Natural killer cell (primary cell): ENCODE measurements around the gene TMEM91. TPM values are rescaled to one million over a fixed set of nuclear protein-coding genes. Genes with fewer than 3 reads are reported as not detected.

ENCODE experiments used
- ATAC-seq, 3 donors: fragments of 150-1000 bp in 2 of 3; fragments of 200-7000 bp in 1 of 3; cut with Tn5 transposase; 1 replicate in 1 of 3; 2 replicates in 2 of 3; pipeline ENCODE4 v1.10.0; 2021; ENCODE audit warnings: mild to moderate bottlenecking in 2 of 3, moderate library complexity in 2 of 3
- DNase-seq, 2 donors: peaks; one replicate each; pipeline versions ENCODE4 v3.0.0 to v3.0.0-alpha.2; 2013 to 2021; ENCODE audit warnings: mixed read lengths in 1 of 2
- H3K27ac ChIP-seq: one replicate; pipeline ENCODE4 v1.5.1; 2013; ENCODE audit warnings: mild to moderate bottlenecking, low read length
- H3K27me3 ChIP-seq: one replicate; pipeline ENCODE4 v1.6.1; 2013; ENCODE audit warnings: low read length; ENCODE audit not compliant: control insufficient read depth, insufficient read depth
- H3K36me3 ChIP-seq: one replicate; pipeline ENCODE4 v1.6.1; 2013; ENCODE audit warnings: low read length; ENCODE audit not compliant: control insufficient read depth, insufficient read depth
- H3K4me1 ChIP-seq: one replicate; pipeline ENCODE4 v1.6.1; 2013; ENCODE audit warnings: low read length; ENCODE audit not compliant: control insufficient read depth, insufficient read depth
- H3K4me3 ChIP-seq: one replicate; pipeline ENCODE4 v1.5.1; 2013; ENCODE audit warnings: low read length
- H3K9me3 ChIP-seq: one replicate; pipeline ENCODE4 v1.6.1; 2013; ENCODE audit warnings: low read length; ENCODE audit not compliant: control insufficient read depth, insufficient read depth
- H3K27ac Mint-ChIP-seq, 2 donors: one replicate each; pipeline ENCODE4 v1.8.0; 2022; ENCODE audit warnings: mild to moderate bottlenecking in 2 of 2, mixed read lengths in 2 of 2, moderate library complexity in 1 of 2
- H3K27me3 Mint-ChIP-seq, 2 donors: one replicate each; pipeline ENCODE4 v1.8.0; 2022; ENCODE audit warnings: low read depth in 2 of 2, mixed read lengths in 2 of 2
- H3K36me3 Mint-ChIP-seq: one replicate; pipeline ENCODE4 v1.8.0; 2022; ENCODE audit warnings: mixed read lengths
- H3K4me1 Mint-ChIP-seq, 2 donors: one replicate each; pipeline ENCODE4 v1.8.0; 2022; ENCODE audit warnings: mixed read lengths in 2 of 2
- H3K4me3 Mint-ChIP-seq: one replicate; pipeline ENCODE4 v1.8.0; 2022; ENCODE audit warnings: mild to moderate bottlenecking, moderate library complexity, mixed read lengths
- H3K9me3 Mint-ChIP-seq, 2 donors: one replicate each; pipeline ENCODE4 v1.8.0; 2022; ENCODE audit warnings: mixed read lengths in 2 of 2
- WGBS: methylation state at CpG from one replicate; pipeline ENCODE4 v1.1.7; 2013; ENCODE audit warnings: missing lambda C conversion rate; ENCODE audit not compliant: insufficient coverage; 5-methylcytosine and 5-hydroxymethylcytosine counted together
- intact Hi-C: fragments of 100-400 bp; cut with micrococcal nuclease; formaldehyde crosslinking; loops from one replicate; pipeline ENCODE4 v1.14.2; 2022
- total RNA-seq, 4 donors: library from RNA; stranded (reverse); fragments of 120-200 nt in 1 of 4; gene quantifications; one replicate each; pipeline versions ENCODE4 v1.2.3 to v1.2.4, GENCODE V29; 2013 to 2022
- TF ChIP-seq, protein P1 (sequence below): fragments of 200-600 bp; IDR thresholded peaks from one replicate; pipeline ENCODE4 v1.8.0; 2022; ENCODE audit warnings: antibody characterized with exemption

Gene TMEM91
- total RNA-seq, 3 donors from 2014 or later (not counting 1 experiment from before 2014, with no cell fraction given): 13.6 to 22.8 (median 20.8) TPM

GRCh38 chr19:41426952-41427646 lies 50.8 kb downstream of the TMEM91 start, which contains the start of gene B3GNT8:
TSS of gene B3GNT8 (minus strand) at chr19:41427374. CDS start at chr19:41426778, 596 bp downstream.
- H3K27ac ChIP-seq: peak within 1 kb of the TSS; percentile 68
- Mint-ChIP-seq H3K27me3 (no peaks in the 10 kb centered on the region), H3K9me3 (no peaks in the 10 kb centered on the region), H3K27ac (peak within 1 kb of the TSS; percentile 82 to 92), H3K36me3 (no peaks in the 10 kb centered on the region), H3K4me3 (peak within 1 kb of the TSS; percentile 94), H3K4me1 (peaks cover 10 to 28% of the 10 kb centered on the region in 2 donors)
- TF ChIP-seq, protein P1, sequence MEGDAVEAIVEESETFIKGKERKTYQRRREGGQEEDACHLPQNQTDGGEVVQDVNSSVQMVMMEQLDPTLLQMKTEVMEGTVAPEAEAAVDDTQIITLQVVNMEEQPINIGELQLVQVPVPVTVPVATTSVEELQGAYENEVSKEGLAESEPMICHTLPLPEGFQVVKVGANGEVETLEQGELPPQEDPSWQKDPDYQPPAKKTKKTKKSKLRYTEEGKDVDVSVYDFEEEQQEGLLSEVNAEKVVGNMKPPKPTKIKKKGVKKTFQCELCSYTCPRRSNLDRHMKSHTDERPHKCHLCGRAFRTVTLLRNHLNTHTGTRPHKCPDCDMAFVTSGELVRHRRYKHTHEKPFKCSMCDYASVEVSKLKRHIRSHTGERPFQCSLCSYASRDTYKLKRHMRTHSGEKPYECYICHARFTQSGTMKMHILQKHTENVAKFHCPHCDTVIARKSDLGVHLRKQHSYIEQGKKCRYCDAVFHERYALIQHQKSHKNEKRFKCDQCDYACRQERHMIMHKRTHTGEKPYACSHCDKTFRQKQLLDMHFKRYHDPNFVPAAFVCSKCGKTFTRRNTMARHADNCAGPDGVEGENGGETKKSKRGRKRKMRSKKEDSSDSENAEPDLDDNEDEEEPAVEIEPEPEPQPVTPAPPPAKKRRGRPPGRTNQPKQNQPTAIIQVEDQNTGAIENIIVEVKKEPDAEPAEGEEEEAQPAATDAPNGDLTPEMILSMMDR: no peak
- intact Hi-C loops: no loop called here
- H3K9me3 ChIP-seq: no peaks in the 10 kb centered on the region
- H3K4me3 ChIP-seq: peak within 1 kb of the TSS; percentile 40
- peaks cover 34% of the 10 kb centered on the region for H3K36me3 ChIP-seq
- peak in 1 of 2 donors; percentile 62 for DNase-seq
- WGBS: 22% methylated on average over 19 of the region's 19 CpGs
- H3K27me3 ChIP-seq: no peaks in the 10 kb centered on the region
- ATAC-seq: peak; percentile 62 to 69 (median 68)
- peaks cover 48% of the 10 kb centered on the region for H3K4me1 ChIP-seq

DNA sequence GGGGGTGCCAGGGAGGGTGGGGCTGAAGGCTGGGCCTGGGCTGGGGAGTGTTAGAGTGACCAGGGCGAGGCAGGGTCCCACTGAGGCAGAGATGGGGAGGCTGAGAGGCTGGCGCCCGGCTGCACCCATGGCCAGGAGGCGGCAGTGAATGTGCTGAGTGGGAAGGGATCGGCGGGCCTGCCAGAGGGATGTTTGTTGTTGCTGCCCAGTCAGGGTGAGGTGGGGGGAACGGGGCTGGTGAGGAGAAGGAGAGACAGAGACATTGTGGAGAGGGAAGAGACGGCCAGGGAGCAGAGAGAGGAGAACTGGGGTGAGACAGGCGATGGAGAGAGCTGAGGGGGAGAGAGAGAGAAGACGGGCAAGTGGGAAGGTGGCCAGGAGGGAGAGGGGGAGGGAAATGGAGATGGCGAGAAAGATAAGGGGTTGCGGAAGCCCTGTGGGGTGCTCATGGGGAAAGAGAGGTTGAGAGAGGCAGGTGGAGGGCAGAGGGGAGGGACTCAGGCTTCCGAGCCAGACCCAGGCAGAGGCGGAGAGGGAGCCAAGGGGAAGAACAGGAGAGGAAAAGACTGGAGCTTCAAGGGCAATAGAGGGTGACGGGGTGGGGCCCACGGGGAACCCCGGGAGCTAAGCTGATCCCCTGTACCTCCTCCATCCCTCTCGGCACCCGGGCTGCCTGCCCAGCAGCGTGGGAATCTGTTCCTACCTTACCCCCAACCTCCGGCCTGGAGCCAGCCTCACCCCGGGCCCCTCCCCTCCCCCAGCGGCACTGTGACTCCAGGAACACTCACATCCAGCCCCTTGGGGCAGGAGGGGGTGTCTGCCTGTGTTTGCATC lies 51.5 kb downstream of the TMEM91 start:
- Histone ChIP-seq H3K4me1 (peaks cover 48% of the 10 kb centered on the region), H3K9me3 (no peaks in the 10 kb centered on the region), H3K36me3 (peaks cover 33% of the 10 kb centered on the region), H3K27me3 (no peaks in the 10 kb centered on the region), H3K27ac (peak overlapping the region; percentile 68), H3K4me3 (peak overlapping the region; percentile 40)
- Mint-ChIP-seq H3K36me3 (no peaks in the 10 kb centered on the region), H3K27me3 (no peaks in the 10 kb centered on the region), H3K9me3 (no peaks in the 10 kb centered on the region), H3K27ac (peak overlapping the region; percentile 82 to 92), H3K4me3 (peak overlapping the region; percentile 94), H3K4me1 (peaks cover 10 to 28% of the 10 kb centered on the region in 2 donors)
- 5% methylated on average over 23 of the region's 23 CpGs for WGBS
- intact Hi-C loops: no loop called here
- DNase-seq (peak in 1 of 2 donors; percentile 78), ATAC-seq (peak; percentile 71)
- TF ChIP-seq, protein P1: no peak

DNA sequence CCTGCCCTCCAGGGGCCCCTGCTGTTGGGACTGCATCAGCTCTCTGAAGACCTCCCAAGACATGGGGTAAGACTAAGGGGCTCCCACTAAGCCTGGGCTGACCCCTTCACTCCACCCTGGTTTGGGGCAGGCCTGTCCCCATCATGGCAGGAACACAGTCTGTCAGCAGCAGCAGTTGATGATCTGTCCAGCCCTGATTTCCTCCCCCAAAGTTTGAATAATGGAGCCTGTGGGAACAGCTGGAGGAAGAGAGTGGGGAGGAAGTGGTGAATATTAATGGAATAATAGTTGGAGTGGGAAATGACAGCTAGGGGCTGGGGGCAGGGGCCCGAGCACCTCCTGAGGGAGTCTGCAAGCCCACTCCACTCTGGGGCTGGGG lies 52.1 kb downstream of the TMEM91 start:
- no peaks in the 10 kb centered on the region for H3K36me3 Mint-ChIP-seq
- H3K27ac ChIP-seq: peak overlapping the region; percentile 68
- H3K27me3 ChIP-seq: no peaks in the 10 kb centered on the region
- DNase-seq (no peak), ATAC-seq (no peak)
- WGBS: 57% methylated on average over 1 of the region's 1 CpG
- no peaks in the 10 kb centered on the region for H3K9me3 ChIP-seq
- H3K4me3 ChIP-seq: peak overlapping the region; percentile 40
- peaks cover 35% of the 10 kb centered on the region for H3K36me3 ChIP-seq
- H3K4me1 ChIP-seq: peaks cover 48% of the 10 kb centered on the region
- H3K4me3 Mint-ChIP-seq: peak overlapping the region; percentile 66
- intact Hi-C loops: no loop called here
- no peaks in the 10 kb centered on the region for H3K27me3 Mint-ChIP-seq
- peak overlapping the region; percentile 82 to 92 for H3K27ac Mint-ChIP-seq
- TF ChIP-seq, protein P1: no peak
- H3K9me3 Mint-ChIP-seq: no peaks in the 10 kb centered on the region
- peaks cover 10 to 28% of the 10 kb centered on the region in 2 donors for H3K4me1 Mint-ChIP-seq
